ENCODE results near the gene DCUN1D4. TPM values are rescaled to one million over a fixed set of nuclear protein-coding genes. Genes with fewer than 3 reads are reported as not detected.

DCUN1D4 gene
- total RNA-seq, 4 donors from 2014 or later, result 27.6 to 50.9 (median 42.1) TPM

DNA sequence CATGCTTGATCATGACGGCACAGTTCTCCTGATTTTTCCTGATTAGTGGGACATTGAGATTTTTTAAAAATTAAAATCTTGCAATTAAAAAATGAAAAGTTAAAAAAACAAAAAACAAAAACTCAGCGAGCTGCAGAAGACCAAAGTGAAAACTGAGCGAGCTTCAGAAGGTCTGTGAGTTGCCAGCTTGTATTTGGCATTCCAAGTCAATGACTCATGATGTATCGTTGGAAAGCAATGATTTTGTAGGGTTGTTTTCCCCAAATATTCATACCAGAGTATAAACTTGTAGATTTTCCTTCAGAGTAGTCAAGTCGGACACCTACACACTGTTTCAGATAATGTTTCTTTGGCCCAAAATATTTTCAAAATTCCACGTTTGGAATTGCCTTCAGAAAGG is 100.3 kb downstream of the DCUN1D4 start:
- no peak for ATAC-seq (ENCODE audit: low FRiP score)
- no peak for DNase-seq (ENCODE audit: low spot score)
- TF ChIP-seq, protein P1, sequence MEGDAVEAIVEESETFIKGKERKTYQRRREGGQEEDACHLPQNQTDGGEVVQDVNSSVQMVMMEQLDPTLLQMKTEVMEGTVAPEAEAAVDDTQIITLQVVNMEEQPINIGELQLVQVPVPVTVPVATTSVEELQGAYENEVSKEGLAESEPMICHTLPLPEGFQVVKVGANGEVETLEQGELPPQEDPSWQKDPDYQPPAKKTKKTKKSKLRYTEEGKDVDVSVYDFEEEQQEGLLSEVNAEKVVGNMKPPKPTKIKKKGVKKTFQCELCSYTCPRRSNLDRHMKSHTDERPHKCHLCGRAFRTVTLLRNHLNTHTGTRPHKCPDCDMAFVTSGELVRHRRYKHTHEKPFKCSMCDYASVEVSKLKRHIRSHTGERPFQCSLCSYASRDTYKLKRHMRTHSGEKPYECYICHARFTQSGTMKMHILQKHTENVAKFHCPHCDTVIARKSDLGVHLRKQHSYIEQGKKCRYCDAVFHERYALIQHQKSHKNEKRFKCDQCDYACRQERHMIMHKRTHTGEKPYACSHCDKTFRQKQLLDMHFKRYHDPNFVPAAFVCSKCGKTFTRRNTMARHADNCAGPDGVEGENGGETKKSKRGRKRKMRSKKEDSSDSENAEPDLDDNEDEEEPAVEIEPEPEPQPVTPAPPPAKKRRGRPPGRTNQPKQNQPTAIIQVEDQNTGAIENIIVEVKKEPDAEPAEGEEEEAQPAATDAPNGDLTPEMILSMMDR (IDR thresholded peaks at IDR 0.05), result no peak

DNA sequence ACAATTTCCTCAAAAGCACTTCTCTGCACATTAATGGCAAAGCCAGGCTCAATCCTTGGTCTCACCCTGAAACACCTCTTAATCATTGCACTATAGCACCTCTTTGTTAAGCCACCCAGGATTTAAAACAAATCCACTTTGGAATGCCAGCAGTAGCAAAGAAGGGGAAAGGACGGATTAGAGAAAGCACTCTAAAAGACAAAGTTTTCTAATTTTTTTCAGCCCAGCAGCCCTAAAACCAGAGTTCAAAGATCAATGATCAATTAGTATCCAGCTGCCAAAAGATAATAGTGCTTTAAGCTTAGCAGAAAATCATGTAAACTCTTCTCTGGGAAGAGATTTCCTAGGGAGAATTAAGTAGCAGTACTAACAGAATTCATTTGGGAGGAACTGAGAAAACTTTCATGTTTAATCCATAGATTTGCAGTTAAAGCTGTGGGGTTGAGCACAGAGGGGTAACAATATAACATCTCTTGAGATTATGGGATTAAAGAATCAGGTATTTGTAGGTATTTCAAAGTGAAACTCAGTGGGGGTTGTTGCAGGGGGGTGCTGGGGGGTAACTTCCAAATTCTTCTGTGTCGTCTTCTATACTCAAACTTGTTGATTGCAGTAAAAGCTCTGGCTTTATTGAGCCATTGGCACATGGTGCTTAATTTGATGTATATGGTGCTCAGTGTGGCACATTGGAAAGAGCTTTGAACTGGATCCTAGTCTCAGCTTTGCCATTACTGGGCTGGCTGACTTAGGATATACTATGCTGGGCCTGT is 115.4 kb downstream of the DCUN1D4 start:
- TF ChIP-seq, protein P1 (IDR thresholded peaks at IDR 0.05), result no peak
- ATAC-seq (ENCODE audit: low FRiP score) (no peak), DNase-seq (ENCODE audit: low spot score) (no peak)

DNA sequence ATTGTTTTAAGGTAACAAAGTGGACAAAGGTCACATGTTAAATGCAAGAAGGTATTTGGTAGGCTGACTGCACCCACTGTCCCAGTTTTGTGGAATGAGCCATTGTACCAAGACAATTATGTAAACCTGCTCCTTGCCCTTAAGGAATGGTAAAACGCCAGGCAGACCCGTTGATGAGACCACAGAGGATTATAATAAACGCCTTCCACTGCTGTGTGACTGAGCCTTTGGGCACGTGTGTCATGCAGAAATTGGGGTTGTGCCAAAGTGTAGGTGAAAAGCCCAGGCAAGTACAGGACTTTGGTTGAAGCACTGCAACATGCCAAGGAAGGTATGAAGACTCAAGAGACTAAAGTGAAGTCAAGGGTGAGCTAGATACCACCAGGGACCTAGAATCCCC is 117.5 kb downstream of the DCUN1D4 start:
- DNase-seq (ENCODE audit: low spot score), result no peak
- TF ChIP-seq, protein P1 (IDR thresholded peaks at IDR 0.05), result no peak

DNA sequence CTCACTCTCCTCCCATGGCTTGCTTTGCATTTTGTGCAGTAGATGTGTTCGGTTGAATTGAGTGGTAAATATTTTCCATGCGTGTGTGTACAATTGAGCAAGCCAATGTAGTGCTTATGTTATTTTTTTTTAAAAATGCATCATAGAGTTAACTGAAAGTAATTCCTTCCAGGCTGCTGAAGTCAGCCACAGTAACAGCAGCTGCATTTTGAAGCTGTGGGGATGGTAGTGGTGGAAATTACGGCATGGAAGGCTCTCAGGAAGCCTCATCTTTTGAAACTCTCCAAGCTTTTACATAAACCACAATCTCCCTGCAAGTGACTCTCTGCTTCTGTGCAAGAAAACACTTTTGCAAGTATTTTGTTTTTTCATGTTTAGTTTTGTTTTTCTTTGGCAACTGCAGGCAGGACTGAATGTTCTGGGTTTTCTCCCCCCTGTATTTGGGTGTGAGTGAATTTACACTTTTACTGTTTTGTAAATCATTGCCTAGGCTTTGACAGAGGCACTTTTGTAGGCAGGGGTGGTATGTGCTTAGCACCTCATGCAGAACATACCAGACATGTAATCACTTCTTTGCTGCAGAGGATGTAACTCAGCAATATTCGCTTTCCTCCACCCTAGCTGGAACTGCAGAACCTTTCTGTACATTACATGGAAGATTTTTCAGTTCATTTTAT is 121.0 kb downstream of the DCUN1D4 start:
- DNase-seq (ENCODE audit: low spot score) (no peak), ATAC-seq (ENCODE audit: low FRiP score) (no peak)
- TF ChIP-seq, protein P1 (IDR thresholded peaks at IDR 0.05), result no peak

More for the DNA sequence above, 117.5 kb downstream of the DCUN1D4 start:
- ATAC-seq (ENCODE audit: low FRiP score), result no peak

DNA sequence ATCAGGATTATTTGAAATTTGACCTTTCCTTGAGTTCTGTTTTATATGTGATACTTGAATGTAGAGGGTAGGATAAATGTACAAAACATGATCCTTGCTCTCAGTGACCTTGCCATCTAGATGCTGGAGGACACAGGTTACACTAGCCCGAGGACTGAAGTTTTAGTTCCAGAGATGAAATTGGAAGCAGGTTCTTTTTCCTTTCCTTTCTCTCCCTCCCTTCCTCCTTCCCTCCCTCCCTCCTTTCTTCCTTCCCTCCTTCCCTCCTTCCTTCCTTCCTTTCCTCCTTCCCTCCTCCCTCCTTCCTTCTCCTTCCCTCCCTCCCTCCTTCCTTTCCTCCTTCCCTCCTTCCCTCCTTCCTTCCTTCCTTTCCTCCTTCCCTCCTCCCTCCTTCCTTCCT is 122.9 kb downstream of the DCUN1D4 start:
- TF ChIP-seq, protein P1 (IDR thresholded peaks at IDR 0.05), result no peak
- ATAC-seq (ENCODE audit: low FRiP score) (no peak), DNase-seq (ENCODE audit: low spot score) (no peak)

Other genes starting within 250 kb of the DCUN1D4 start
- 1 to 10 TPM in 1 of 4 donors, under 1 TPM in 3; 0.09 to 1.1 (median 0.25) TPM for gene LRRC66, start 177.2 kb downstream of the DCUN1D4 start, total RNA-seq
- gene SGCB, start 195.1 kb downstream of the DCUN1D4 start, total RNA-seq, result 10 to 100 TPM; 29.2 to 39.1 (median 33.9) TPM
- 1 to 10 TPM; 1.9 to 4.2 (median 2.3) TPM for gene SPATA18, start 208.2 kb downstream of the DCUN1D4 start, total RNA-seq